Astrocyte (in vitro differentiated cells and primary cell): ENCODE measurements around the gene C10orf62.

Experiments
- CTCF ChIP-seq: IDR thresholded peaks from 2 replicates; pipeline ENCODE4 v1.5.1; 2011; ENCODE audit warnings: low read depth, mild to moderate bottlenecking, inconsistent platforms, low read length, moderate library complexity; ENCODE audit not compliant: insufficient read depth
- EZH2 ChIP-seq: IDR thresholded peaks from 2 replicates; pipeline ENCODE4 v1.6.1; 2012; ENCODE audit warnings: mild to moderate bottlenecking, low read length, inconsistent platforms; ENCODE audit not compliant: insufficient read depth

DNA sequence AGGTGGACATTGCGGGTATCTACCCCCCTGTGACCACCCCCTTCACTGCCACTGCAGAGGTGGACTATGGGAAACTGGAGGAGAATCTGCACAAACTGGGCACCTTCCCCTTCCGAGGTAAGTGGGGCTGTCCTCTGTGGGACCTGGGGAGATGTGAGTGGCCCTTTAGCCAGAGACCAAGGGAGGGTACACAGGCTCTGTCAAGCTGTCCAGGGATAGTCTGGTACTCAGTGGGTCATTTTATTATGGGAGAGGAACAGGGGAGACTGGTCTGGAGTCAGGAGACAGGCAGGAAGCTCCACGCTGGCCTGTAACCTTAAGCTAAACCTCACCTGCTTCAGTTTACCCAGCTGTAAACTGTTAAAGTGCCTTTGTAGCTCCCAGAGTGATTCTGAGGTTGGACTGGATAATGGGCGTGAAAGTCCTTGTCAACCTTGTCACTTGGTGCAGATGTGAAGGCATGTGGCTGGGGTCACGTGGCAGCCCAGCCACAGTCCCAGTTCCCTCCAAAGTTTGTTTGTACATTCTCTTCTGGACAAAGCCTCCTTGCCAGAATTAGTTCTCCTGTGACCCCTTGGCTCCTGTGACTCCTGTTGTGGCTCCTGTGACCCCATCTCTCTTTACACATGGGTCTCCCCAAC lies 4.6 kb upstream of the C10orf62 start:
- TF ChIP-seq CTCF (no peak), EZH2 (no peak)
